GM19351 (cell line): Measurements from ENCODE around the gene SCRN3.

ENCODE experiments used
- ATAC-seq: cut with Tn5 transposase; IDR thresholded peaks from one replicate; pipeline ENCODE4 v1.9.1; 2021; ENCODE audit warnings: mild to moderate bottlenecking, moderate library complexity; ENCODE audit not compliant: unreplicated experiment

Gene SCRN3

GRCh38 chr2:174477759-174478158 is 82.2 kb downstream of the SCRN3 start:
- ATAC-seq = no peak
